Transverse colon (tissue), 4 donors: ENCODE results near the gene MLST8. TPM values are rescaled to one million over a fixed set of nuclear protein-coding genes. Genes with fewer than 3 reads are reported as not detected.

Experiments used
- DNase-seq: peaks from one replicate; pipeline ENCODE4 v3.0.0-alpha.2; 2019
- H3K27ac ChIP-seq, 4 donors: fragments of 200-600 bp; sonication (generic); 2 replicates each; pipeline ENCODE4 v1.5.1; 2016 to 2018; ENCODE audit warnings: inconsistent platforms in 4 of 4
- H3K27me3 ChIP-seq: fragments of 200-600 bp; sonication (generic); 2 replicates; pipeline ENCODE4 v1.5.1; 2017; ENCODE audit warnings: inconsistent platforms
- H3K36me3 ChIP-seq, 4 donors: fragments of 200-600 bp; sonication (generic); 2 replicates each; pipeline ENCODE4 v1.5.1; 2017 to 2019; ENCODE audit warnings: inconsistent platforms in 4 of 4
- H3K4me1 ChIP-seq, 4 donors: fragments of 200-600 bp; sonication (generic); 2 replicates each; pipeline ENCODE4 v1.5.1; 2017 to 2020; ENCODE audit warnings: inconsistent platforms in 4 of 4
- H3K4me3 ChIP-seq, 4 donors: fragments of 200-600 bp; sonication (generic); 1 replicate in 1 of 4; 2 replicates in 3 of 4; pipeline versions ENCODE4 v1.5.1 to v1.6.1; 2017 to 2019; ENCODE audit warnings: inconsistent platforms in 4 of 4
- H3K9me3 ChIP-seq, 2 donors: fragments of 200-600 bp; sonication (generic); 2 replicates each; pipeline ENCODE4 v1.5.1; 2017 to 2019; ENCODE audit warnings: inconsistent platforms in 2 of 2
- CTCF ChIP-seq, 5 experiments: fragments of 200-600 bp in 3 of 5; fragments of 450-650 bp in 2 of 5; sonication (generic) in 3 of 5; IDR thresholded peaks; 1 replicate in 2 of 5; 2 replicates in 3 of 5; pipeline ENCODE4 v1.5.1; 2016 to 2017; ENCODE audit warnings: antibody characterized with exemption in 5 of 5, inconsistent platforms in 3 of 5, mild to moderate bottlenecking in 2 of 5, moderate library complexity in 1 of 5
- EP300 ChIP-seq: sonication (generic); formaldehyde crosslinking; IDR thresholded peaks from one replicate; pipeline ENCODE4 v1.6.1; 2017; ENCODE audit warnings: antibody characterized with exemption, low read depth
- POLR2A ChIP-seq: fragments of 450-650 bp; IDR thresholded peaks from one replicate; pipeline ENCODE4 v1.6.1; 2016; ENCODE audit warnings: antibody characterized with exemption, mild to moderate bottlenecking, moderate library complexity
- POLR2AphosphoS5 ChIP-seq, 3 donors: sonication (generic); formaldehyde crosslinking; IDR thresholded peaks; one replicate each; pipeline ENCODE4 v1.6.1; 2016; ENCODE audit warnings: antibody characterized with exemption in 3 of 3
- WGBS, 2 donors: methylation state at CpG; one replicate each; pipeline ENCODE4 v1.1.5; 2018; ENCODE audit warnings: low coverage in 1 of 2; 5-methylcytosine and 5-hydroxymethylcytosine counted together
- in situ Hi-C, 4 donors: fragments of 200-750 bp; cut with MboI; loops; one replicate each; pipeline versions ENCODE4 v1.15.0 to v1.15.1; 2017; ENCODE audit warnings: low sequenced_read_pairs in 3 of 4, low pct_ligation_motif_present in 1 of 4, low pct_unique_long_range_greater_than_20kb in 1 of 4
- intact Hi-C: fragments of 100-400 bp; cut with DNase I; formaldehyde crosslinking; loops from one replicate; pipeline ENCODE4 v1.15.1; 2023; ENCODE audit warnings: low total_unique reads
- total RNA-seq, 4 donors: library from RNA; depleted of rRNA; stranded (reverse); fragments of >200 nt; gene quantifications; one replicate each; pipeline ENCODE4 v1.1.0, GENCODE V29; 2016

MLST8 gene
- total RNA-seq, 4 donors from 2014 or later, result 50.8 to 81.8 (median 73.1) TPM

GRCh38 chr16:2195322-2196161 lies 9.7 kb upstream of the MLST8 start:
- peaks cover 10 to 18% (median 15%) of the 10 kb centered on the region in 4 donors for H3K4me1 ChIP-seq
- H3K27me3 ChIP-seq, result peaks cover 61% of the 10 kb centered on the region
- H3K9me3 ChIP-seq, result no peaks in the 10 kb centered on the region
- no peak for DNase-seq
- WGBS, 2 donors, result 6% methylated on average over 29 of the region's 49 CpGs; no CpG with 5 or more reads in 1 of the 2 donors
- TF ChIP-seq CTCF (IDR thresholded peaks at IDR 0.05), result no peak
- TF ChIP-seq EP300, result no peak
- no peak for TF ChIP-seq POLR2AphosphoS5 (IDR thresholded peaks at IDR 0.05)
- peak overlapping the region in 3 of 4 donors; percentile 27 to 44 (median 42) for H3K4me3 ChIP-seq
- no peaks in the 10 kb centered on the region for H3K36me3 ChIP-seq
- H3K27ac ChIP-seq, result no peak overlapping the region
- intact Hi-C loops, result no loop called here
- in situ Hi-C loops, result loop anchor here in 1 of 4 donors (25.0 kb wide), 1 partner anchor 292 kb away; the partner anchor contains the start of gene TBC1D24

DNA sequence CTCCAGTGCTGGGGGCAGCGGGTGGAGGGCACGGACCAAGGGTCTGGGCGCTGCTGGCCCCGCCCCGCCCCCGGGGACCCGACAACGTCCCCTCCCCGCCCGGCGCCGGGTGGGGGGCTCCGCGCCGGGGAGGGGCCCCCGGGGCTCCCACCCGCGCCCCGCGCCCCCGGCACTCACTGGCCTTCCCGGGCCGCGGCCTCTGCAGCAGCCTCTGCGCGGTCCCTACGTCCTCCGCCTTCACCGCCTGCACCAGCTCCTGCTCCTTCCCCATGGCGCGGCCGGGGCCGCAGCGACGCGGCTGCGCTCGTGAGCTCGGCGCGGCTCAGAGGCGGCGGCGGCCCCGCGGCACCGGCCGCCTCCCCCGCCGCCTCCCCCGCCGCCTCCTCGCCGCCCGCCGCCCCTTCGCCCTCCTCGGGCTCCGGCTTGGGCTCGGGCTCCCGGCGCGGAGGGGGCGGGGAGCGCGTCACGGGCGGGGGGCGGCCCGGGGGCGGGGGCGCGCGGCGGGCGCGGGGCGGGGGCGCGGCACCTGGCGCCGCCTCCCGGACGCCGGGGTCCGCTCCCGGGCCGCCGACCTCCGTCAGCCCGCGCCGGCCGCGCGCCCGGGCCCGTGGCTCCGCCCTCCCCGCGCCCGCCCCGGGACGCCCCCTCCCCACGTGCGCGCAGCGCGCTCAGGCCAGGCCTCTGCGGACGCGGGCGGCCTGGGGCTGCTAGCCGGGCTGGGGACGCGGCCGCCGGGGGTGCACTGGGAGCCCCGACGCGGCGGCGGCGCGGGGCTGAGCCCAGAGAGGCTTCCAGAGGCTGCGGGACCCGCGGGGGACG lies 8.9 kb upstream of the MLST8 start, which contains the start of gene CASKIN1:
TSS of gene CASKIN1 (minus strand) at position 444 of the 819 bp plus-strand sequence. CDS start at position 271, 173 bp downstream.
- in situ Hi-C loops, result loop anchor here in 1 of 4 donors (25.0 kb wide), 1 partner anchor 291 kb away; the partner anchor contains the start of gene TBC1D24
- DNase-seq, result no peak
- WGBS, 2 donors, result 4% methylated on average over 33 of the region's 129 CpGs; no CpG with 5 or more reads in 1 of the 2 donors
- Histone ChIP-seq H3K4me3 (peak within 1 kb of the TSS in 3 of 4 donors; percentile 27 to 44 (median 42)), H3K36me3 (no peaks in the 10 kb centered on the region), H3K9me3 (no peaks in the 10 kb centered on the region), H3K27ac (no peak within 1 kb of the TSS), H3K4me1 (peaks cover 10 to 18% (median 15%) of the 10 kb centered on the region in 4 donors), H3K27me3 (peaks cover 61% of the 10 kb centered on the region)
- no peak for TF ChIP-seq POLR2A
- no peak for TF ChIP-seq POLR2AphosphoS5 (IDR thresholded peaks at IDR 0.05)
- no peak for TF ChIP-seq CTCF (IDR thresholded peaks at IDR 0.05)
- TF ChIP-seq EP300, result no peak
- intact Hi-C loops, result no loop called here

DNA sequence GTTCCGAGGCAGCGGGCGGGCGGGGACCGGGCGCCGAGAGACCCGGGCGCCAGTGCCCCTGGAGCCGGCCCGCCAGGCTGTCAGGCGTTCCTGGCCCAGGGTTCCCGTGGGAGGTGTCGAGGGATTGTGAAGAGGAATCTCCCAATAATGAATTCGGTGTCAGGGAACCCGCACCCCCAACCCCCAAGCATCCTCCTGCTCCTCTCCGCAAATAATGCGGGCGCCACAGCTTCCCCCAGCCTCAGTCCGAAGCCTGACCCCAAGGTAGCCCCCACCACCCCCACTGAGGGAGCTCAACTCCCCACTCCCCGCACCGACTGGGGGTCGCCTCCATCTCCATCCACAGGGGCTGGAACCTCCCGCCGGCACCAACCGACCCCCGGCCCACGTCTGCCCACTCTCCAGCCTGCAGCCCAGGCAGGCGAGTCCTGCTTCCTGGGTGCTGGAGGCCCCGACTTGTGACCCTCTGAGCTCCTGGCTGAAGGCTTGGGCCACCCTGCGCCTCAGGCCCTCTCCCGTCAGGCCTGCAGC lies 8.2 kb upstream of the MLST8 start:
- Histone ChIP-seq H3K27me3 (peaks cover 61% of the 10 kb centered on the region), H3K9me3 (no peaks in the 10 kb centered on the region), H3K4me1 (peaks cover 10 to 18% (median 15%) of the 10 kb centered on the region in 4 donors), H3K4me3 (no peak overlapping the region), H3K36me3 (no peaks in the 10 kb centered on the region), H3K27ac (no peak overlapping the region)
- TF ChIP-seq EP300 (no peak), POLR2AphosphoS5 (IDR thresholded peaks at IDR 0.05) (no peak), POLR2A (no peak), CTCF (IDR thresholded peaks at IDR 0.05) (no peak)
- in situ Hi-C loops, result loop anchor here in 1 of 4 donors (25.0 kb wide), 1 partner anchor 290 kb away; the partner anchor contains the start of gene TBC1D24
- intact Hi-C loops, result no loop called here
- WGBS, 2 donors, result 31% methylated on average over 26 of the region's 32 CpGs; no CpG with 5 or more reads in 1 of the 2 donors
- DNase-seq, result no peak
